ENCODE data around the gene TSPAN15. TPM values are rescaled to one million over a fixed set of nuclear protein-coding genes. Genes with fewer than 3 reads are reported as not detected.
"Not testable (repeated sequence)": the region's sequence is repeated elsewhere in the genome, so short reads cannot be mapped to it uniquely, and the experiment has no call there.

Gene TSPAN15
- total and polyA plus RNA-seq, 2 experiments from 2014 or later, result 252 to 289 TPM

- H3K27me3 ChIP-seq, result no peaks in the 10 kb centered on the region
- H3K36me3 ChIP-seq, result peaks cover 4% of the 10 kb centered on the region
- TF ChIP-seq CTCF (IDR thresholded peaks at IDR 0.05; ENCODE audit: low read depth, low read length), result no peak
- peak overlapping the region; percentile 79 for H3K27ac ChIP-seq
- DNase-seq (ENCODE audit: low read depth in 1 of 2, low spot score in 1 of 2), result peak in 1 of 2 donors; percentile 46
- peaks cover 26% of the 10 kb centered on the region for H3K4me1 ChIP-seq (ENCODE audit: low read depth)
- H3K4me3 ChIP-seq, result no peak overlapping the region
- H3K9me3 ChIP-seq (ENCODE audit: low read depth), result no peaks in the 10 kb centered on the region
These were observed 35.9 kb downstream of the TSPAN15 start for GRCh38 chr10:69486922-69487730.

GRCh38 chr10:69488149-69488844 is 37.0 kb downstream of the TSPAN15 start:
- peaks cover 27% of the 10 kb centered on the region for H3K4me1 ChIP-seq (ENCODE audit: low read depth)
- DNase-seq (ENCODE audit: low read depth in 1 of 2, low spot score in 1 of 2); H3K4me3 ChIP-seq: not testable (repeated sequence)

GRCh38 chr10:69488856-69489255 is 37.6 kb downstream of the TSPAN15 start:
- not testable (repeated sequence) for H3K27ac ChIP-seq; DNase-seq (ENCODE audit: low read depth in 1 of 2, low spot score in 1 of 2); H3K27me3 ChIP-seq; H3K9me3 ChIP-seq (ENCODE audit: low read depth); H3K36me3 ChIP-seq; H3K4me3 ChIP-seq
- peaks cover 26% of the 10 kb centered on the region for H3K4me1 ChIP-seq (ENCODE audit: low read depth)

More at GRCh38 chr10:69488149-69488844, 37.0 kb downstream of the TSPAN15 start:
- not testable (repeated sequence) for H3K9me3 ChIP-seq (ENCODE audit: low read depth); H3K27me3 ChIP-seq; H3K27ac ChIP-seq; H3K36me3 ChIP-seq

GRCh38 chr10:69489506-69490090 is 38.3 kb downstream of the TSPAN15 start:
- no peaks in the 10 kb centered on the region for H3K9me3 ChIP-seq (ENCODE audit: low read depth)
- H3K4me3 ChIP-seq, result no peak overlapping the region
- H3K27ac ChIP-seq, result no peak overlapping the region
- H3K36me3 ChIP-seq, result peaks cover 8% of the 10 kb centered on the region
- peaks cover 32% of the 10 kb centered on the region for H3K4me1 ChIP-seq (ENCODE audit: low read depth)
- DNase-seq (ENCODE audit: low read depth in 1 of 2, low spot score in 1 of 2), result no peak
- H3K27me3 ChIP-seq, result no peaks in the 10 kb centered on the region
- TF ChIP-seq CTCF (IDR thresholded peaks at IDR 0.05; ENCODE audit: low read depth, low read length), result no peak

- Histone ChIP-seq H3K27me3 (no peaks in the 10 kb centered on the region), H3K27ac (peak overlapping the region; percentile 16), H3K4me3 (no peak overlapping the region), H3K4me1 (ENCODE audit: low read depth) (peaks cover 32% of the 10 kb centered on the region), H3K9me3 (ENCODE audit: low read depth) (no peaks in the 10 kb centered on the region), H3K36me3 (peaks cover 8% of the 10 kb centered on the region)
- no peak for TF ChIP-seq CTCF (IDR thresholded peaks at IDR 0.05; ENCODE audit: low read depth, low read length)
- DNase-seq (ENCODE audit: low read depth in 1 of 2, low spot score in 1 of 2), result no peak
These were observed 39.6 kb downstream of the TSPAN15 start for GRCh38 chr10:69490876-69491275.

- TF ChIP-seq CTCF (IDR thresholded peaks at IDR 0.05; ENCODE audit: low read depth, low read length), result no peak
- peak overlapping the region; percentile 16 for H3K27ac ChIP-seq
These were observed 40.3 kb downstream of the TSPAN15 start for GRCh38 chr10:69491611-69492010.

More at GRCh38 chr10:69491611-69492010, 40.3 kb downstream of the TSPAN15 start:
- Histone ChIP-seq H3K27me3 (no peaks in the 10 kb centered on the region), H3K36me3 (peaks cover 11% of the 10 kb centered on the region), H3K9me3 (ENCODE audit: low read depth) (no peaks in the 10 kb centered on the region), H3K4me3 (no peak overlapping the region), H3K4me1 (ENCODE audit: low read depth) (peaks cover 27% of the 10 kb centered on the region)
- no peak for DNase-seq (ENCODE audit: low read depth in 1 of 2, low spot score in 1 of 2)
